ENCODE measurements around the gene TBC1D16.
"Not testable (repeated sequence)": the region's sequence is repeated elsewhere in the genome, so short reads cannot be mapped to it uniquely, and the experiment has no call there.

The TBC1D16 gene

DNA sequence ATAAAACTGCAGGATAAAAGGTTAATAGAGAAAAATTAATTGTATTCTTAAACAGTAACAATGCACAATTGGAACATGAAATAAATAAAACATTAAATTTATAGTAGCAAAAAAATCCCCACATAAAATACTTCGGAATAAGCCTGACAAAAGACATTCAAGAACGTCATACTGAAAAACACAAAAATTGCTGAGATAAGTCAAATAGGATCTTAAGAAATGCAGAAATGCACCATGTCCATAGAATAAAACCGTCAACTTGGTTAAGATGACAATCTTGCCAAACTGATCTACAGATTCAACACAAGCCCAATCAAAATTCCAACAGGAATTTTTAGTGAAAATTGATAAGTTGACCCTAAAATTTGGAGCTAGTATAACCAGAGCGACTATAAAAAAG lies 76.6 kb downstream of the TBC1D16 start:
- no peak overlapping the region for H3K27ac ChIP-seq (ENCODE audit: low read depth, low read length)
- H3K4me1 ChIP-seq (ENCODE audit: control insufficient read depth, insufficient read depth, low read length), result no peaks in the 10 kb centered on the region
- no peaks in the 10 kb centered on the region for H3K27me3 ChIP-seq (ENCODE audit: control insufficient read depth, insufficient read depth, low read length)
- H3K4me3 ChIP-seq (ENCODE audit: low read length), result no peak overlapping the region
- H3K36me3 ChIP-seq (ENCODE audit: control insufficient read depth, insufficient read depth, low read length), result no peaks in the 10 kb centered on the region
- no peak overlapping the region for H3K9ac ChIP-seq (ENCODE audit: low read length)

- H3K36me3 ChIP-seq (ENCODE audit: control insufficient read depth, insufficient read depth, low read length), result no peaks in the 10 kb centered on the region
- H3K9ac ChIP-seq (ENCODE audit: low read length), result no peak overlapping the region
- peaks cover 4% of the 10 kb centered on the region for H3K4me1 ChIP-seq (ENCODE audit: control insufficient read depth, insufficient read depth, low read length)
- no peaks in the 10 kb centered on the region for H3K27me3 ChIP-seq (ENCODE audit: control insufficient read depth, insufficient read depth, low read length)
- no peak overlapping the region for H3K4me3 ChIP-seq (ENCODE audit: low read length)
- H3K27ac ChIP-seq (ENCODE audit: low read depth, low read length), result no peak overlapping the region
These were observed 78.8 kb downstream of the TBC1D16 start for GRCh38 chr17:79956853-79957252.

DNA sequence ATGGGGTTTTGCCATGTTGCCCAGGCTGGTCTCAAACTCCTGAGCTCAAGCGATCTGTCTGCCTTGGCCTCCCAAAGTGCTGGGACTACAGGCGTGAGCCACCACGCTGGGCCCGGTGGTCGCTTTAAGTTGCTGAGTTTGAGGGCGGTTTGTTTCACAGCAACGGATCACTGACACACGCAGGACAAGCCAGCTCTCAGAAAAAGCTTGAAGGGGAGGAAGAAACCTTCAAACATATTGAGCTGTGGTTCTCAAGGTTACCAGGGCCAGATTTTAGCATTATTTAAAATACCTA lies 79.3 kb downstream of the TBC1D16 start:
- H3K9ac ChIP-seq (ENCODE audit: low read length); H3K4me1 ChIP-seq (ENCODE audit: control insufficient read depth, insufficient read depth, low read length); H3K4me3 ChIP-seq (ENCODE audit: low read length); H3K27ac ChIP-seq (ENCODE audit: low read depth, low read length); H3K36me3 ChIP-seq (ENCODE audit: control insufficient read depth, insufficient read depth, low read length); H3K27me3 ChIP-seq (ENCODE audit: control insufficient read depth, insufficient read depth, low read length): not testable (repeated sequence)

GRCh38 chr17:79955691-79956440 lies 79.8 kb downstream of the TBC1D16 start:
- Histone ChIP-seq H3K36me3 (ENCODE audit: control insufficient read depth, insufficient read depth, low read length) (no peaks in the 10 kb centered on the region), H3K4me3 (ENCODE audit: low read length) (no peak overlapping the region), H3K27me3 (ENCODE audit: control insufficient read depth, insufficient read depth, low read length) (no peaks in the 10 kb centered on the region), H3K4me1 (ENCODE audit: control insufficient read depth, insufficient read depth, low read length) (peaks cover 9% of the 10 kb centered on the region), H3K9ac (ENCODE audit: low read length) (no peak overlapping the region), H3K27ac (ENCODE audit: low read depth, low read length) (no peak overlapping the region)

- peaks cover 9% of the 10 kb centered on the region for H3K4me1 ChIP-seq (ENCODE audit: control insufficient read depth, insufficient read depth, low read length)
- no peaks in the 10 kb centered on the region for H3K36me3 ChIP-seq (ENCODE audit: control insufficient read depth, insufficient read depth, low read length)
- no peak overlapping the region for H3K9ac ChIP-seq (ENCODE audit: low read length)
- H3K4me3 ChIP-seq (ENCODE audit: low read length), result no peak overlapping the region
- H3K27me3 ChIP-seq (ENCODE audit: control insufficient read depth, insufficient read depth, low read length), result no peaks in the 10 kb centered on the region
- no peak overlapping the region for H3K27ac ChIP-seq (ENCODE audit: low read depth, low read length)
These were observed 80.5 kb downstream of the TBC1D16 start for GRCh38 chr17:79955167-79955549.

GRCh38 chr17:79954281-79955166 lies 81.1 kb downstream of the TBC1D16 start:
- H3K9ac ChIP-seq (ENCODE audit: low read length), result no peak overlapping the region
- no peak overlapping the region for H3K4me3 ChIP-seq (ENCODE audit: low read length)
- H3K4me1 ChIP-seq (ENCODE audit: control insufficient read depth, insufficient read depth, low read length), result peaks cover 9% of the 10 kb centered on the region
- H3K36me3 ChIP-seq (ENCODE audit: control insufficient read depth, insufficient read depth, low read length), result no peaks in the 10 kb centered on the region
- H3K27ac ChIP-seq (ENCODE audit: low read depth, low read length), result no peak overlapping the region
- no peaks in the 10 kb centered on the region for H3K27me3 ChIP-seq (ENCODE audit: control insufficient read depth, insufficient read depth, low read length)

DNA sequence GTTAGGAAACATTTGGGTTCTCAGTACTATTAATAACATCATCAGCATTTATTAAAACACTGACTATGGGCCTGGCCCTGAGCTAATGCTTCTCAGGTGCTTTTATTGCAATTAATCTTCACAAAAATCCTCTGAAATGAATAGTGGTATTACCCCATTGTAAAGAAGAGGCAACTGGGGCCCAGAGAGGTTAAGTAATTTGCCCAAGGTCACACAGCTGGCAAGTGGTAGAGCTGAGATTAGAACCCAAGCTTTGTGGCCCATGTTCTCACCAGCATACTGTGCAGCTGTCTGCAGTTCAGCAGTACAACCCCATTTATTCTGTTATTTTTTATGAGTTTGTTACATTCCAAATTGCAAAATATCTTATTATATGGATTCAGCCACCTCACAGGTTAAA lies 82.3 kb downstream of the TBC1D16 start:
- Histone ChIP-seq H3K27ac (ENCODE audit: low read depth, low read length) (no peak overlapping the region), H3K27me3 (ENCODE audit: control insufficient read depth, insufficient read depth, low read length) (no peaks in the 10 kb centered on the region), H3K36me3 (ENCODE audit: control insufficient read depth, insufficient read depth, low read length) (peaks cover 2% of the 10 kb centered on the region)

GRCh38 chr17:79952901-79953300 lies 82.8 kb downstream of the TBC1D16 start:
- H3K27ac ChIP-seq (ENCODE audit: low read depth, low read length), result no peak overlapping the region
- peaks cover 9% of the 10 kb centered on the region for H3K4me1 ChIP-seq (ENCODE audit: control insufficient read depth, insufficient read depth, low read length)
- peaks cover 2% of the 10 kb centered on the region for H3K36me3 ChIP-seq (ENCODE audit: control insufficient read depth, insufficient read depth, low read length)
- no peak overlapping the region for H3K4me3 ChIP-seq (ENCODE audit: low read length)
- H3K27me3 ChIP-seq (ENCODE audit: control insufficient read depth, insufficient read depth, low read length), result no peaks in the 10 kb centered on the region
- H3K9ac ChIP-seq (ENCODE audit: low read length), result no peak overlapping the region

More for the DNA sequence above, 82.3 kb downstream of the TBC1D16 start:
- Histone ChIP-seq H3K4me1 (ENCODE audit: control insufficient read depth, insufficient read depth, low read length) (peaks cover 9% of the 10 kb centered on the region), H3K9ac (ENCODE audit: low read length) (no peak overlapping the region), H3K4me3 (ENCODE audit: low read length) (no peak overlapping the region)

- Histone ChIP-seq H3K36me3 (ENCODE audit: control insufficient read depth, insufficient read depth, low read length) (peaks cover 2% of the 10 kb centered on the region), H3K4me3 (ENCODE audit: low read length) (peak overlapping the region; percentile 7), H3K4me1 (ENCODE audit: control insufficient read depth, insufficient read depth, low read length) (peaks cover 9% of the 10 kb centered on the region), H3K27ac (ENCODE audit: low read depth, low read length) (peak overlapping the region; percentile 63), H3K27me3 (ENCODE audit: control insufficient read depth, insufficient read depth, low read length) (no peaks in the 10 kb centered on the region), H3K9ac (ENCODE audit: low read length) (no peak overlapping the region)
These were observed 83.3 kb downstream of the TBC1D16 start for GRCh38 chr17:79952265-79952877.

DNA sequence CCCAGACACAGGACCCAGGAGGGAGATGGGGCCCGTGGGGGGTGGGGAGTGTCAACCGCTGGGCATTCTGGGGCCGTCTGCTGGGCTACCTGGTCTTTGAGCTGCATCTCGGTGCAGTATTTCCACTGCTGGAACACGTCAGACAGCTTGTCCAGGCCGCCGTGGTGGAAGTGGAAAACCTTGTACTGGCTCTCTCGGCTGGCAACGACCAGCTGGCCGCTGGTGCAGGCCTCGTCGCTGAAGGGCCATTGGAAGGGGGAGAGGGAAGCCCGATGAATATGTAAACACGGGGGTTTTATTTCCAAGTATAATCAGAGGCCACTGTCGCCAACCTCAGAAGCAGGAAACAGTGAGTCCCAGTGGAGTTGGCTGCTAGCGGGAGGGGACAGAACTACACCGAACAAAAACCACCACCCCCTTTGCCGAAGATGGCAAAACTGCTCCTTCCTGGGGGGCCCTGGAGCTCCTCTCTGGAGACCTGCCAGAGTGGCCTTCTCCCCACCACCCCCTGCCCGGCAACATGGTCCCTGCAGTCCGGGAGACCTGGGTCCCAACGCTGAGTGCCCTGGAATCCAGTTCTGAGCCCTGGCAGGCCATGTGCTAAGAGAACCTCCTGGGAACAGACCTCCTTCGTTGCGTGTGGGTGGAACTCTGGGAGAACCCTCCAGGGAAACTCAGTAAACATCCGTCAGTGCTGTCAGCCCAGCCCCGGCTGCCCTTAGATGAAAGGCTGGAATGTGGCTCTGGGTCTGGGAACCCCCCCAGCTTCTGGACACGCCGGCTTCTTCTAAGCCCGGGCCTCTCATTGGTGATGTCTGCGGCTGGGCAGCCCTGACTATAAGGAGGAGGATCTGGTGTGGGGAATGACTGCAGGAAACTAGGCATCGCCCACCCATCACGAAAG lies 84.1 kb downstream of the TBC1D16 start:
- no peak overlapping the region for H3K9ac ChIP-seq (ENCODE audit: low read length)
- no peaks in the 10 kb centered on the region for H3K27me3 ChIP-seq (ENCODE audit: control insufficient read depth, insufficient read depth, low read length)
- peak overlapping the region; percentile 63 for H3K27ac ChIP-seq (ENCODE audit: low read depth, low read length)
- H3K4me1 ChIP-seq (ENCODE audit: control insufficient read depth, insufficient read depth, low read length), result peaks cover 9% of the 10 kb centered on the region
- peak overlapping the region; percentile 35 for H3K4me3 ChIP-seq (ENCODE audit: low read length)
- H3K36me3 ChIP-seq (ENCODE audit: control insufficient read depth, insufficient read depth, low read length), result peaks cover 2% of the 10 kb centered on the region

DNA sequence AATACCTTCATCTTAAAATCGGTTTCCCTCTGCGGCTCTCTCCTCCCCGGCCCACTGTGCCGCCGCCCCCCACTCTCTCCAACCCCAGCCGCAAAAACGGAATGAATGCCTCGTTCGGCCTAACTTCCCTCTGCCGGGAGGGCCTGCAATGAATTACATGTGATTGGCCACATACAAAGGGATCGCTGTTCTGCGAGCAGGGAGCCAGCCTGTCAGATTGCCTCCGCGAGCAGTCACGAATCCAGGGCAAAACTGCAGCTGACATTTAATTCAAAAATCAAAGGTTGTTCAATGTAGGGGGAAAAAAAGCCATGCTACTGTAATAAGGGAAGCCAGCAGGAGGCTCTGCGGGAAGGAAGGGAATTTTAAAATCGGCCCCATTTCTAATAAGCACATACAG lies 84.9 kb downstream of the TBC1D16 start:
- no peak overlapping the region for H3K9ac ChIP-seq (ENCODE audit: low read length)
- peaks cover 2% of the 10 kb centered on the region for H3K36me3 ChIP-seq (ENCODE audit: control insufficient read depth, insufficient read depth, low read length)
- no peaks in the 10 kb centered on the region for H3K27me3 ChIP-seq (ENCODE audit: control insufficient read depth, insufficient read depth, low read length)
- H3K4me3 ChIP-seq (ENCODE audit: low read length), result no peak overlapping the region
- no peak overlapping the region for H3K27ac ChIP-seq (ENCODE audit: low read depth, low read length)
- peaks cover 9% of the 10 kb centered on the region for H3K4me1 ChIP-seq (ENCODE audit: control insufficient read depth, insufficient read depth, low read length)

GRCh38 chr17:79950306-79950705 lies 85.4 kb downstream of the TBC1D16 start:
- Histone ChIP-seq H3K36me3 (ENCODE audit: control insufficient read depth, insufficient read depth, low read length) (peaks cover 2% of the 10 kb centered on the region), H3K4me1 (ENCODE audit: control insufficient read depth, insufficient read depth, low read length) (peaks cover 9% of the 10 kb centered on the region), H3K4me3 (ENCODE audit: low read length) (no peak overlapping the region), H3K9ac (ENCODE audit: low read length) (no peak overlapping the region), H3K27me3 (ENCODE audit: control insufficient read depth, insufficient read depth, low read length) (no peaks in the 10 kb centered on the region), H3K27ac (ENCODE audit: low read depth, low read length) (no peak overlapping the region)
